ENCODE measurements around the gene AHCYL2. TPM values are rescaled to one million over a fixed set of nuclear protein-coding genes. Genes with fewer than 3 reads are reported as not detected.

Gene AHCYL2
- polyA plus RNA-seq: 5.5 TPM

GRCh38 chr7:129224251-129225205 is at the start of gene AHCYL2:
AHCYL2 (plus strand) TSS chr7:129225030.
- Mint-ChIP-seq H3K4me3 (peak within 1 kb of the TSS; percentile 87 to 98 (median 97)), H3K27me3 (no peaks in the 10 kb centered on the region), H3K36me3 (no peaks in the 10 kb centered on the region), H3K9me3 (no peaks in the 10 kb centered on the region), H3K4me1 (peaks cover 28 to 38% (median 29%) of the 10 kb centered on the region in 3 donors), H3K27ac (peak within 1 kb of the TSS; percentile 90 to 96 (median 92))

GRCh38 chr7:129176916-129177710 is 47.7 kb upstream of the AHCYL2 start:
- H3K4me1 Mint-ChIP-seq: no peaks in the 10 kb centered on the region
- H3K27ac Mint-ChIP-seq: peak overlapping the region in 1 of 3 donors; percentile 16
- H3K9me3 Mint-ChIP-seq: no peaks in the 10 kb centered on the region
- H3K4me3 Mint-ChIP-seq: no peak overlapping the region
- no peaks in the 10 kb centered on the region for H3K36me3 Mint-ChIP-seq
- H3K27me3 Mint-ChIP-seq: no peaks in the 10 kb centered on the region

- Mint-ChIP-seq H3K36me3 (no peaks in the 10 kb centered on the region), H3K9me3 (no peaks in the 10 kb centered on the region), H3K27ac (no peak overlapping the region), H3K4me1 (peaks cover 0 to 18% (median 7%) of the 10 kb centered on the region in 3 donors), H3K27me3 (peaks cover 6% of the 10 kb centered on the region), H3K4me3 (peak overlapping the region in 1 of 4 donors; percentile 8)
Measured at GRCh38 chr7:129184981-129185670, 39.7 kb upstream of the AHCYL2 start.

GRCh38 chr7:129186749-129187260 is 38.0 kb upstream of the AHCYL2 start:
- no peaks in the 10 kb centered on the region for H3K36me3 Mint-ChIP-seq
- H3K27ac Mint-ChIP-seq: no peak overlapping the region
- no peaks in the 10 kb centered on the region for H3K9me3 Mint-ChIP-seq
- H3K4me1 Mint-ChIP-seq: peaks cover 0 to 18% (median 7%) of the 10 kb centered on the region in 3 donors
- H3K27me3 Mint-ChIP-seq: peaks cover 13% of the 10 kb centered on the region
- H3K4me3 Mint-ChIP-seq: peak overlapping the region in 1 of 4 donors; percentile 64

- peaks cover 0 to 18% (median 7%) of the 10 kb centered on the region in 3 donors for H3K4me1 Mint-ChIP-seq
- peaks cover 17% of the 10 kb centered on the region for H3K27me3 Mint-ChIP-seq
- peak overlapping the region; percentile 36 to 91 (median 62) for H3K4me3 Mint-ChIP-seq
- no peak overlapping the region for H3K27ac Mint-ChIP-seq
- no peaks in the 10 kb centered on the region for H3K36me3 Mint-ChIP-seq
- H3K9me3 Mint-ChIP-seq: no peaks in the 10 kb centered on the region
Measured at GRCh38 chr7:129187681-129188371, 37.0 kb upstream of the AHCYL2 start.

GRCh38 chr7:129188372-129188891 is 36.4 kb upstream of the AHCYL2 start, which contains the start of gene SMO:
SMO (plus strand) TSS chr7:129188633; CDS start chr7:129189152, 519 bp downstream.
- H3K27ac Mint-ChIP-seq: peak within 1 kb of the TSS in 1 of 3 donors; percentile 33
- no peaks in the 10 kb centered on the region for H3K36me3 Mint-ChIP-seq
- H3K27me3 Mint-ChIP-seq: peaks cover 17% of the 10 kb centered on the region
- H3K9me3 Mint-ChIP-seq: no peaks in the 10 kb centered on the region
- H3K4me3 Mint-ChIP-seq: peak within 1 kb of the TSS; percentile 62 to 91 (median 79)
- H3K4me1 Mint-ChIP-seq: peaks cover 0 to 18% (median 7%) of the 10 kb centered on the region in 3 donors

GRCh38 chr7:129188892-129189660 is 35.8 kb upstream of the AHCYL2 start:
- H3K36me3 Mint-ChIP-seq: no peaks in the 10 kb centered on the region
- H3K4me1 Mint-ChIP-seq: peaks cover 0 to 18% (median 7%) of the 10 kb centered on the region in 3 donors
- H3K27ac Mint-ChIP-seq: peak overlapping the region in 1 of 3 donors; percentile 33
- no peaks in the 10 kb centered on the region for H3K9me3 Mint-ChIP-seq
- peak overlapping the region; percentile 62 to 91 (median 79) for H3K4me3 Mint-ChIP-seq
- peaks cover 17% of the 10 kb centered on the region for H3K27me3 Mint-ChIP-seq

GRCh38 chr7:129189661-129190310 is 35.0 kb upstream of the AHCYL2 start:
- Mint-ChIP-seq H3K36me3 (no peaks in the 10 kb centered on the region), H3K27ac (peak overlapping the region in 1 of 3 donors; percentile 33), H3K27me3 (peaks cover 17% of the 10 kb centered on the region), H3K4me3 (peak overlapping the region; percentile 62 to 86 (median 71)), H3K4me1 (peaks cover 0 to 18% (median 7%) of the 10 kb centered on the region in 3 donors), H3K9me3 (no peaks in the 10 kb centered on the region)

- Mint-ChIP-seq H3K4me1 (peaks cover 0 to 17% (median 6%) of the 10 kb centered on the region in 3 donors), H3K36me3 (no peaks in the 10 kb centered on the region), H3K4me3 (peak overlapping the region in 1 of 4 donors; percentile 16), H3K27ac (no peak overlapping the region), H3K9me3 (no peaks in the 10 kb centered on the region), H3K27me3 (peaks cover 17% of the 10 kb centered on the region)
Measured at GRCh38 chr7:129191272-129191671, 33.6 kb upstream of the AHCYL2 start.

- Mint-ChIP-seq H3K9me3 (no peaks in the 10 kb centered on the region), H3K27ac (no peak overlapping the region), H3K4me3 (no peak overlapping the region), H3K36me3 (no peaks in the 10 kb centered on the region), H3K27me3 (peaks cover 16% of the 10 kb centered on the region), H3K4me1 (peaks cover 0 to 7% (median 0%) of the 10 kb centered on the region in 3 donors)
Measured at GRCh38 chr7:129193892-129194291, 30.9 kb upstream of the AHCYL2 start.

- H3K4me3 Mint-ChIP-seq: no peak overlapping the region
- peaks cover 0 to 1% (median 0%) of the 10 kb centered on the region in 3 donors for H3K4me1 Mint-ChIP-seq
- H3K27me3 Mint-ChIP-seq: no peaks in the 10 kb centered on the region
- H3K9me3 Mint-ChIP-seq: no peaks in the 10 kb centered on the region
- no peaks in the 10 kb centered on the region for H3K36me3 Mint-ChIP-seq
- H3K27ac Mint-ChIP-seq: no peak overlapping the region
Measured at GRCh38 chr7:129197771-129198170, 27.1 kb upstream of the AHCYL2 start.

- Mint-ChIP-seq H3K4me3 (no peak overlapping the region), H3K27ac (no peak overlapping the region), H3K4me1 (peaks cover 0 to 1% (median 0%) of the 10 kb centered on the region in 3 donors), H3K9me3 (no peaks in the 10 kb centered on the region), H3K27me3 (no peaks in the 10 kb centered on the region), H3K36me3 (no peaks in the 10 kb centered on the region)
Measured at GRCh38 chr7:129199406-129199805, 25.4 kb upstream of the AHCYL2 start.
